H54 (cell line): ENCODE results near the gene CNTN5.

Source experiments
- DNase-seq: peaks from one replicate; pipeline ENCODE4 v3.0.0; 2011; ENCODE audit warnings: low spot score, mixed read lengths; ENCODE audit not compliant: insufficient read length
- FAIRE-seq: peaks from 3 replicates; lab custom pipeline; 2011; peaks lifted over from hg19 to GRCh38; lab: Jason Lieb, UNC
- POLR2A ChIP-seq: IDR thresholded peaks from 2 replicates; pipeline ENCODE4 v1.6.1; 2011; ENCODE audit warnings: low read depth, mild to moderate bottlenecking, low read length

Gene CNTN5

DNA sequence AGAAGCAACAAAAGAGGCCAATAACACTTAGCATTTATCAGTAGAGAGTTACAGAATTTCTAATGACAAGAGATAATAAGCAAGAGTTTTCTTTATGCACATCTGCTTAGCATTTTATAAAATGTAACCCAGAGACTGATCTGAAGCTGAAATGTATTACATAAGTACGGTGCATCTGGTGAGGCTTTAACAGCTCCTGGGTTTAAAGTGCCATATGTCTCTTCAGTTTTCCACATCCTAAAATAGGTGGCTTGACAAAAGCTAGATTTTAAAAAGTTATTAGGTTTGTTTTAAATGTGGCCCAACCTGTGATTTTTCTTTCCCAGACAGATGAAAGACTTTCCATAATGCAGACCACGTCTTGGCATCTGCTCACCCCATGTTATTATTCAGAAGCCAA lies 1045.7 kb downstream of the CNTN5 start:
- no peak for FAIRE-seq
- TF ChIP-seq POLR2A: no peak
- no peak for DNase-seq

DNA sequence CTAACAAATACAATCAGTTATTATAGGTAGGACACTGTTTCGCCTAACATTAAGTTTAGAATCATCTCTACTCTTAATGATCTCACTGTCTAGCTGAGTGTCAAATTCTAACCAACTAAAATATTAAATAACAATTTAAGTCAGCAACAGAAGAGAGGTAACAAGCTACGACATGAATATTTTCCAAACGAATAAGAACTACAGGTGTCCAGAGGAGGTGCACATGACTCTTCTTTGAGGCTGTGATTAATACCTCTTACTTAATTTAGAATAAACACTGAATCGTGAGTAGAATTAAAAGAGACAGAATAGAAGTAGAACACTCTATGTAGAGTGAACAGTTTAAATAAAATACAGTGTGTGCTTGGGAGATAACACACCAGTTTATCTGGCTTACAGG lies 1047.4 kb downstream of the CNTN5 start:
- DNase-seq (no peak), FAIRE-seq (no peak)
- no peak for TF ChIP-seq POLR2A

DNA sequence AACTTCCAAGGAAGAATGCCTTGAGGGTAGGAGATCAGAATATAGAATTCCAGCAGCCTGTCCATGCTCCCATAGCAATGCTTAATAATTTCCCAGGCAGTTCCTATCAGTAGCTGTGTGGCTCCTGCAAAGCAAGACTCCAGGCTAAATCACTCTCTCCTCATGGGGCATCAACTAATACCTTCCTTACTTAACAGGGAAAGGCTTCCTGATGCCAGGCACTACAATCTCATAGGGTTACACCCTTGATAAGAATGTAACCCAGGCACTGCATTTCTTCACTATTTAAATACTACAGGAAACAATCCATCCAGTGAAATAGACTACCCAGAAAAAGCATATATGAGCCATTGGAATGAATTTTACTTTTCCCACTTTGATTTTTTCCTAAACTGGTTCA lies 1051.4 kb downstream of the CNTN5 start:
- no peak for FAIRE-seq
- DNase-seq: no peak
- no peak for TF ChIP-seq POLR2A

DNA sequence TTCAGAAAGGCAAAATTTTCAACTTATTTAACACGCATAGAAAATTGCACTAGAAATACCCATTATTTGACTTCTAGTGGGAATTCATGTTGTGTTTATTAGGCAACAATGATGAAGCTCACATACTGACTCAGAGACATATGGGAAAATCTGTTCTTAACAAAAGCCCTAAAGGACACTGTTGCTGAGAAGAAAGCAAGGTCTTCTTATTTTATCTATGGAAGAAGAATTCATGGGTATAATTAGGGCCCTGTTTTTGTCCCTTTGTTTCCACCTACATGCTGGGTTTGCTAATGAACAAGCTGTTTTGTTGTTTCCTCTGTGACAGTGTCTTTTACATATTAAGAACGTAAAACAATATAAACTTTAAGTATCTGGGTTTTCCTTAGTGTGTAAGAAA lies 1059.6 kb downstream of the CNTN5 start:
- no peak for TF ChIP-seq POLR2A
- FAIRE-seq (no peak), DNase-seq (no peak)

DNA sequence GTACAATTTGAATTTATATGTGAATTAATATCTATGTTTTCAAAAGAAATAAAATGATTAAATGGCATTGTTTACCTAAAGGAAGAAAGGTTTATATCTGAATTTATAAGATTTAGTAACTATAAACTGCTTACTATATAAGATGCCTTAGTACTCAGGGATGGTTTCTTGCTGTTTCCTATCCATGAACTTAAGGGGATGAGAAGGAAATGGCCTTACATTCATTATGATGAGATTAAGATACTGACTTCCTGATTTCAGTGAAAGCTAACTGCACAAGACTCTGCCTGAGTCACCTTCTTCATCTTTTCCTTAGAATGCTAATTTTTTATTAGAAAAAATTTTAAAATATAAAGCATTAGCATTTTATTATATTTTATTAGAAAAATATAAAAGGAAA lies 1060.1 kb downstream of the CNTN5 start:
- TF ChIP-seq POLR2A: no peak
- no peak for DNase-seq
- FAIRE-seq: no peak

DNA sequence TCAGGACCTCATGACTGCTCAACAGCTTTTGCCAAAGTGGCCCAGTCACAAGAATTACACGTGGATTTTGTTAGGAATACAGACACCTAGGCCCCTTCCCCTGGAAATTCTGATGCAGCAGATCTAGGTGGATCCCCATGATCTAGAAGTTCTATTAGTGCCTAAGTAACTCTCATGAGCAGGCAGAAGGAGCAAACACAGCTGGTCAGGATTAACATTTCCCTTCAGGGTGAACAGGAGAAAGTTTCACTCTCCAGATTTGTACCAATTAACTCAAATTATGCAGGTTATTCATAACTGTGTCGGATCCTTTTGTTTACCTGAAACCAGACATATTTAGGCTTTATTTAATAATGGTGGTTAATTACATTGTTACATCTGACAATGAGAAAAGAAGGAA lies 1072.9 kb downstream of the CNTN5 start:
- FAIRE-seq (no peak), DNase-seq (no peak)
- no peak for TF ChIP-seq POLR2A

DNA sequence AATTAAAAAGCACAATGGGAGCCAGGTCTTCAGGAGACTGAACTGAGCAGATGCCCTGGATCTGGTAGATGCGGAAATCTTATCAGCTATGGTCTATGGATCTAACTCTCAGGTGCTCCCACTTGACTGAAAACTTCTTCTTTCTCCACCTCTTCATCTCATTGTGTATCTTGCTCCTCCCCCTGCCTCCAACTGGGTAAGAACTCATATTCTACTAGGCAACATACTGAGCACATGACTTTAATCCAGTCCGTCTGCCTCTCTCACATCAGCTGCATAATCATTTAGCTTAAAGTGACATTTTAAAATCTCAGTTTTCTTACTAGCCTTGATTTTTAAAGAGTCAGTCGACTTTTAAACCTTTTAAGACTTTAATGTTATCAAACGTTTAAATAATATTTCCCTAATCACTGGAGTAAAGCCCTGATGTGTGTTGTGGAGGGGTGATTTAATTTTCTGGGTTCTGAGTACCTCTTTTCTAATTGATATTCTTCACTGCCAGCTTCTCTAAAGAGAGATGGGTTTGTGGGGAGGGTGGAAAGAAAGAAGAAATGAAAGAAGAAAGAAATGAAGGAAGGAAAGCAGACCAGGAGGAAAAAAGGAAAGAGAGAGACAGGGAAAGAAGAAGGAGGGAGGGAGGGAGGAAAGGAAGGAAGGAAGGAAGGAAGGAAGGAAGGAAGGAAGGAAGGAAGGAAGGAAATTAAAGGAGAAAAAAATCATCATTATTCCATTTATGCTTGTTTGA lies 1073.5 kb downstream of the CNTN5 start:
- no peak for DNase-seq
- FAIRE-seq: no peak
- no peak for TF ChIP-seq POLR2A

DNA sequence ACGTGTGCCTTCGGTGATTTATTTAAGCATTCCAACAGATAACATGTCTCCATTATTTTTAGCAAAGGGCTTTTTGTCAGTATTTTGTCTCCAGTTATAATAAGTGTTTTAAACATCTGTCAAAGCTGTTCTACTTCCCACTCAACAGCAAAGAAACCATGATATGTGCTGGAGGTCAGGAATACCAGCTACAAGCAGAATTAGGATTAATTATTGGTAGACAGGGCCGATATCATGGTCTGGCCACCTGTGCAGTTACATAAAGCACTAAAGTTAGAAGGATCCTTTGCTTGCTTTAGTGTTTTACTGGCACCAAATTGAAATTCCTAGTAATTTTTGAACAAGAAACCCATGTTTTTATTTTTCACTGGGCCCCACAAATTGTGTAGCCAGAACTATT lies 1075.1 kb downstream of the CNTN5 start:
- FAIRE-seq (no peak), DNase-seq (no peak)
- no peak for TF ChIP-seq POLR2A

DNA sequence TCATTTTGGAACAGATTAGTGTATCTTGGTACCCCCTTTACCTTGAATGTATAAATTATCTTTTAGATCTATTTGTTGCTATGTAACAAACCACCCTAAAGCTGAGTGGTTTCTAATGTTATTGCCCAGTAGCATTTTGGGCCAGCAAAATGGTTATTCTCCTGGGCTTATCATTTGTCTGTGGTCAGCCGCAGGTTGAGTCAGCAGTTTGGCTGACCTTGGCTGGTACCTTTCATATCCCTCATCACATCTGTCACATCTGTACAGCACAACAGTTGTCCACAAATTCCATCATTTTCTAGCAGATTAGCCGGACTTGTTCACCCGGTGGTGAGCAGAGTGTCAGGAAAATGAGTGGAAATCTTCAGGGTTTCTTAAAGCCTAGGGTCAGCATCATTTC lies 1077.8 kb downstream of the CNTN5 start:
- DNase-seq: no peak
- no peak for FAIRE-seq
- TF ChIP-seq POLR2A: no peak

DNA sequence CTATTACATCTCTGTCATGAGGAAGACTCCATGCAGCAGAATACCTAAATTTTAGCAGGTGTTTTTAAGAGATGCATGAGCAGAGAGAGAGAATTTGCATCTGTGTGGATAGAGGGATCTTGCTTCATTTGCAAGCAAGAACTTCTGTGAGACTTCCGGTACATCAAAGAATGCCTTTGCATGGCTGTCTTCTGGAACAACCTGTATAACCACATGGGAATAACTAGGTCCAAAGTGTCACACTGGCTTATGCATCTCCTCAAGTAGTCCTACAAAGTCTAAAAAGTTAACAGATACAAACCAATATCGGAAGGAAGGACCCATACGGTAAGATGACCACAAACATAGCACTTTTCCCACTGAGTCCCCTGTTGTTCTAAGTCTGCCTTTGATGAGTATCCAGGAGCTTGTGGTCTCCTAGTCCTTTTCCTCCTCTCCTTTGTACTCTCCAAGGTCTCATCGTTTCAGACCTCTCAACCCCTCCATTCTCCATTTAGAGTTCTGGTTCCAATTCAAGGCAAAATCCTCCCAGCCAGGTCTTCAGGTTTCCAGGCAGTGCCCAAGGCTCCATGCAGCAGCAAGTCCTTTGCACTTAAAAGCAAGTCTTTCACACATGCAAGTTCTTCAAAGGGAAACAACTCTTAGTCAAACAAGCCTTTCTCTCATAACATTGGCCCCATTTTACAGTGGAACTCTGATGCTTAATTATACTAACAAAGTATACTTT lies 1084.7 kb downstream of the CNTN5 start:
- TF ChIP-seq POLR2A: no peak
- no peak for FAIRE-seq
- DNase-seq: no peak

DNA sequence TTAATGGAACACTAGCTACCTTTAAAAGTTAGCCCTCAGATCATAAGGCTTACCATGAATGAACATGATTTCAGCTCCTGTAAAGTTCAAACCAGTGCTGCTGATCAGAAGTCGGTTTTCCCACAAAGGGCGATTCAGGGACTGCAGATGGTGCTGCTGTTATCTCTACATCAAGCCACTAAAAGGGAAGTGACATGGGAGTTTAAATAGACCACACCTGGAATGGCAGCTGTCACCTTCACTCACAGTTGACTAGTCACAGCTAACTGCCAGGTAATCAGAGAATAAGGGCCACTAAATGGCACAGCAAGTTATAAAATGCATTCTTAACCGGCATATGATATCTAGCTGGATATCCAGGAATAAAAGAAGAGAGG lies 1085.2 kb downstream of the CNTN5 start:
- FAIRE-seq (no peak), DNase-seq (no peak)
- no peak for TF ChIP-seq POLR2A

DNA sequence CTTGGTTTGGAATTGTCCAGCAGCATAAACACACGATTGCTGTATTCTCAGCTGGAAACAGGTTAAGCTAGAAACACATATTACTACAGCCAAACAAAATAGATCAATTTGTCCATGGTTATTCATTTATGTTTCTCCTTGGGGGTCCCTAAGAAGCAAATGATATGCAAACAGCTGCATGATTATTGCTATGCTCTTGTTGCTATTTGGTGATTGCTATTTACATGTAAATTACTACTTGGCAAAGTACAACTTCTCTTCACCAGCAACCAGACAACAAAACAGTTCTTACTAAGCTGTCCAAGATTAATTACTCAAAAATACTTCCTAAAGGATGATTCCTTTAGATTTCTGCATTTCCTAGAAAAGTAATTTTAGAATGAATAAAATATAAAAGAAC lies 1098.4 kb downstream of the CNTN5 start:
- FAIRE-seq: no peak
- no peak for TF ChIP-seq POLR2A

DNA sequence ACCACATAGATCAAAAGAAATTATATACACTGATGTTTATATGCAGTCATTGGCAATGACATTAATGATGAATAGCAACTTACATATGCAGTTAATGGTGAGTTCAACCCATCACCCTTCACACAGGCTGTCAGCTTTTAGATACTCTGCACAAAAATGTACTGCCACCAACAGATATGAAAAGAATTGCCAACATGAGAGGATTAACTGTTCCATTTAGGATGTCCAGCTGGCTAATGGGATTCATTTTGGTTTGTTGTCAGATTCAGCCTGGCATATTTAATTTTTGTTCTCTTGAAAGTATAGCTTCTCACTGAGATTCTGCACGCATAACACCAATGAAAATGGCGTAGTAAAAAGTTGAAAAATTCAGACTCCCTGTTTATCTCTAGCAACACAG lies 1112.4 kb downstream of the CNTN5 start:
- TF ChIP-seq POLR2A: no peak
- no peak for FAIRE-seq

More for the DNA sequence above, 1098.4 kb downstream of the CNTN5 start:
- DNase-seq: no peak

DNA sequence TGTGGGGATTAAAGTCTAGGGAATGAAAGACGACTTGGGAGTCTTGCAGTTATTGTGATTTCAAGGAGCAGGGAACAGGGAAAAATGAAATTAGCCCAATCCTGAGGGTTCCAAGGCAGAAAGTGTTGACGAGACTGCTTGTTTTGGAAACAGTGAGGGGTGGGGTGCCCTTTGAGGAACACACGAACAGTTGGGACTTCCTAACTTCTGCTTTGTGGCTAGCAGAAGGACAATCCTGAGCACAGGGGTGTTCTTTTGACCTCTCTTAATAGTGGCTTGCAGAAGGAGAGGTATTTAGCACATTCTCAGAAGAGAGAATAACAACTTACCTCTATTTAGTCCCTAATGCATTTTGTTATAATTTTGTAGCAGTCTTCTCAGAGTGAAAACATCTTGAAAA lies 1120.5 kb downstream of the CNTN5 start:
- FAIRE-seq (no peak), DNase-seq (no peak)
- no peak for TF ChIP-seq POLR2A

More for the DNA sequence above, 1112.4 kb downstream of the CNTN5 start:
- no peak for DNase-seq

DNA sequence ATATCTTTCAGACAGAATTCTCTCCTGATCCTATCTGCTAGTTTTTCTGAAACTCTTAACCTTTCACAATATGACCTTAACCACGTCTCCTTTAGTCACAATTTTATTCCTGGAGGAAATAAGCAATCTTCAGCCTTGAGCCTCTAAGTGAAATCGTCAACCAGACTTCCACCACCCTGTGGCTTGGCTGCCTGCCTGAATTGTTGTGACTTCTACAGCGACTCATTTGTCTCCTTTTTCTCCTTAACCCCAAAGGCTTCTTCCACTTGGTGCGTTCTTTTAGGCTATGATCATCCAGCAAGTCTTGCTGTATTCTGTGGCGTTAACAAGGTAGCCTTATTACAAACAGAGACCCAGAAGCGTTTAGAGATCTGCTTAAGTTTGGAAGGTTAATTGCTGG lies 1131.2 kb downstream of the CNTN5 start:
- TF ChIP-seq POLR2A: no peak
- FAIRE-seq: no peak
- no peak for DNase-seq
